IMR-90 (cell line): ENCODE measurements around the gene SNX27. TPM values are rescaled to one million over a fixed set of nuclear protein-coding genes. Genes with fewer than 3 reads are reported as not detected.

Experiments used
- ATAC-seq: fragments of 200-7000 bp; cut with Tn5 transposase; 2 replicates; pipeline ENCODE4 v1.9.1; 2020; ENCODE audit warnings: low read depth, mild to moderate bottlenecking, moderate library complexity
- BruUV-seq: library from RNA; stranded (reverse); fragments of 400-500 nt; replicated peaks from 2 replicates; lab custom pipeline; 2021; lab: Mats Ljungman, UMichigan
- CTCF ChIA-PET: fragments of 300-600 bp; formaldehyde crosslinking; extraction: SDS; loops from one replicate; lab custom pipeline; 2021; ENCODE audit warnings: antibody characterized with exemption; lab: Yijun Ruan, JAX
- POLR2A ChIA-PET: fragments of 300-600 bp; sonication (Branson Sonifier 250); formaldehyde crosslinking; loops from one replicate; lab custom pipeline; 2022; ENCODE audit warnings: antibody characterized with exemption; ENCODE audit not compliant: unreplicated experiment; lab: Charles Lee
- DNase-seq: peaks from one replicate; pipeline ENCODE4 v3.0.0; 2013
- H2AFZ ChIP-seq: replicated peaks from 2 replicates; pipeline ENCODE3; 2013; ENCODE audit warnings: low read length, mild to moderate bottlenecking; ENCODE audit not compliant: poor library complexity
- H2AK5ac ChIP-seq: 2 replicates; pipeline ENCODE4 v1.6.1; 2013; ENCODE audit warnings: low read depth, low read length, inconsistent platforms
- H2AK9ac ChIP-seq: replicated peaks from 2 replicates; pipeline ENCODE3; 2013; ENCODE audit warnings: mild to moderate bottlenecking, low read depth, low read length, moderate library complexity; ENCODE audit not compliant: poor library complexity
- H2BK120ac ChIP-seq: 2 replicates; pipeline ENCODE4 v1.6.1; 2013; ENCODE audit warnings: low read depth, low read length, inconsistent platforms
- H2BK15ac ChIP-seq: 3 replicates; pipeline ENCODE4 v1.6.1; 2013; ENCODE audit warnings: low read depth, low read length, inconsistent platforms
- H2BK20ac ChIP-seq: 2 replicates; pipeline ENCODE4 v1.6.1; 2013; ENCODE audit warnings: low read depth, mild to moderate bottlenecking, inconsistent platforms, low read length, moderate library complexity
- H2BK5ac ChIP-seq: 2 replicates; pipeline ENCODE4 v1.6.1; 2013; ENCODE audit warnings: mild to moderate bottlenecking, low read depth, low read length, inconsistent platforms; ENCODE audit not compliant: poor library complexity, severe bottlenecking
- H3K14ac ChIP-seq: replicated peaks from 2 replicates; pipeline ENCODE4 v1.6.1; 2013; ENCODE audit warnings: low read depth, low read length, inconsistent platforms
- H3K18ac ChIP-seq: 2 replicates; pipeline ENCODE4 v1.6.1; 2013; ENCODE audit warnings: low read depth, low read length, control low read depth
- H3K23ac ChIP-seq: 2 replicates; pipeline ENCODE4 v1.6.1; 2013; ENCODE audit warnings: low read depth, low read length, inconsistent platforms
- H3K27ac ChIP-seq: 2 replicates; pipeline ENCODE4 v1.5.1; 2013; ENCODE audit warnings: mild to moderate bottlenecking, control low read depth, low read length; ENCODE audit not compliant: insufficient read depth
- H3K27me3 ChIP-seq: 2 replicates; pipeline ENCODE4 v1.6.1; 2013; ENCODE audit warnings: low read length; ENCODE audit not compliant: control insufficient read depth, insufficient read depth
- H3K36me3 ChIP-seq: 2 replicates; pipeline ENCODE4 v1.6.1; 2013; ENCODE audit warnings: low read length, mixed read lengths; ENCODE audit not compliant: control insufficient read depth, insufficient read depth
- H3K4ac ChIP-seq: 2 replicates; pipeline ENCODE4 v1.6.1; 2013; ENCODE audit warnings: low read depth, low read length, inconsistent platforms
- H3K4me1 ChIP-seq: 2 replicates; pipeline ENCODE4 v1.6.1; 2013; ENCODE audit warnings: low read length, mixed read lengths; ENCODE audit not compliant: control insufficient read depth, insufficient read depth
- H3K4me2 ChIP-seq: 2 replicates; pipeline ENCODE4 v1.6.1; 2013; ENCODE audit warnings: low read depth, mild to moderate bottlenecking, control low read depth, low read length, moderate library complexity
- H3K4me3 ChIP-seq: 2 replicates; pipeline ENCODE4 v1.5.1; 2013; ENCODE audit warnings: low read depth, mild to moderate bottlenecking, control low read depth, low read length, moderate library complexity; ENCODE audit not compliant: insufficient read depth
- H3K56ac ChIP-seq: 2 replicates; pipeline ENCODE4 v1.6.1; 2013; ENCODE audit warnings: low read length, inconsistent platforms; ENCODE audit not compliant: insufficient read depth; ENCODE audit errors: extremely low read depth
- H3K79me1 ChIP-seq, 2 experiments: 2 replicates each; pipeline ENCODE4 v1.6.1; 2013; ENCODE audit warnings: low read length in 2 of 2, inconsistent platforms in 1 of 2, low read depth in 1 of 2
- H3K9ac ChIP-seq: 2 replicates; pipeline ENCODE4 v1.6.1; 2013; ENCODE audit warnings: low read depth, low read length, control low read depth
- H3K9me1 ChIP-seq: 2 replicates; pipeline ENCODE4 v1.6.1; 2013; ENCODE audit warnings: low read length, inconsistent platforms; ENCODE audit not compliant: insufficient read depth
- H3K9me3 ChIP-seq: 2 replicates; pipeline ENCODE4 v1.6.1; 2013; ENCODE audit warnings: low read length; ENCODE audit not compliant: control insufficient read depth, insufficient read depth
- H4K20me1 ChIP-seq: 2 replicates; pipeline ENCODE4 v1.6.1; 2013; ENCODE audit warnings: low read length, inconsistent platforms; ENCODE audit not compliant: insufficient read depth
- H4K5ac ChIP-seq: 2 replicates; pipeline ENCODE4 v1.6.1; 2013; ENCODE audit warnings: mild to moderate bottlenecking, low read depth, low read length, control low read depth
- H4K8ac ChIP-seq, 2 experiments: 2 replicates each; pipeline ENCODE4 v1.6.1; 2013; ENCODE audit warnings: low read depth in 2 of 2, low read length in 2 of 2, control low read depth in 1 of 2, inconsistent platforms in 1 of 2
- H4K91ac ChIP-seq: 2 replicates; pipeline ENCODE4 v1.6.1; 2013; ENCODE audit warnings: low read depth, low read length, inconsistent platforms; ENCODE audit not compliant: insufficient read depth
- CEBPB ChIP-seq: IDR thresholded peaks from 2 replicates; pipeline ENCODE4 v1.6.1; 2012; ENCODE audit warnings: low read depth, low read length, improper control_type of control experiment
- ELK1 ChIP-seq: fragments of 150-350 bp; IDR thresholded peaks from 2 replicates; pipeline ENCODE4 v1.6.1; 2016; ENCODE audit warnings: low read depth, mild to moderate bottlenecking, low read length, moderate library complexity, borderline replicate concordance
- FOS ChIP-seq: fragments of 150-350 bp; IDR thresholded peaks from 2 replicates; pipeline ENCODE4 v1.6.1; 2016; ENCODE audit warnings: low read depth, low read length
- MAFK ChIP-seq: IDR thresholded peaks from 2 replicates; pipeline ENCODE4 v1.6.1; 2012; ENCODE audit warnings: low read depth, low read length, improper control_type of control experiment
- dilution Hi-C: fragments of 300-500 bp; cut with HindIII; formaldehyde crosslinking; loops from one replicate; pipeline ENCODE4 v1.14.3; 2018; ENCODE audit warnings: low sequenced_read_pairs; ENCODE audit not compliant: unreplicated experiment
- in situ Hi-C: fragments of 300-500 bp; cut with MboI; formaldehyde crosslinking; loops from 3 replicates; pipeline ENCODE4 v1.14.3; 2019; ENCODE audit warnings: low sequenced_read_pairs, inconsistent platforms, mixed read lengths
- intact Hi-C: fragments of 100-400 bp; cut with micrococcal nuclease; formaldehyde crosslinking; loops from 2 replicates; pipeline ENCODE4 v1.10.0; 2022
- polyA plus RNA-seq, 3 experiments: library from polyadenylated mRNA; depleted of rRNA; stranded (reverse); fragments of >200 nt; gene quantifications; 2 replicates each; pipeline ENCODE4 v1.2.3, GENCODE V29; 2012; ENCODE audit warnings: low replicate concordance in 1 of 3
- total RNA-seq: library from RNA; depleted of rRNA; stranded (reverse); fragments of >200 nt; gene quantifications from 2 replicates; pipeline ENCODE4 v1.2.3, GENCODE V29; 2012

The SNX27 gene
- total and polyA plus RNA-seq, 2 of the 4 experiments (the other 2 are of a cell fraction), result 12.3 to 25.6 TPM

- Histone ChIP-seq H3K36me3 (no peaks in the 10 kb centered on the region), H4K20me1 (no peaks in the 10 kb centered on the region), H4K8ac (no peak overlapping the region), H2BK5ac (no peak overlapping the region), H2AFZ (no peak overlapping the region), H3K79me1 (peaks cover 0 to 3% of the 10 kb centered on the region in 2 experiments; a peak in 1 of 4 replicates), H2AK5ac (no peak overlapping the region), H3K27ac (no peak overlapping the region), H3K14ac (no peak overlapping the region), H3K4me1 (peaks cover 4% of the 10 kb centered on the region; the same call in 1 of the 2 replicates), H3K9me3 (no peaks in the 10 kb centered on the region), H3K23ac (peak overlapping the region; percentile 32; the same call in 1 of the 2 replicates), H3K4ac (no peak overlapping the region), H3K4me3 (no peak overlapping the region), H3K9me1 (peaks cover 7% of the 10 kb centered on the region; the same call in 1 of the 2 replicates), H3K56ac (no peak overlapping the region), H2BK120ac (no peak overlapping the region), H2BK15ac (no peak overlapping the region), H2BK20ac (no peak overlapping the region), H3K4me2 (no peak overlapping the region), H3K18ac (no peak overlapping the region), H3K27me3 (no peaks in the 10 kb centered on the region), H3K9ac (no peak overlapping the region), H4K5ac (no peak overlapping the region), H2AK9ac (no peak overlapping the region), H4K91ac (no peak overlapping the region)
- intact Hi-C loops (no loop called here), in situ Hi-C loops (no loop called here), dilution Hi-C loops (no loop called here)
- TF ChIP-seq CEBPB (peak; percentile 35; the same call in 1 of the 2 replicates), ELK1 (no peak), MAFK (no peak), FOS (no peak)
- BruUV-seq, result no TSS peak
- ChIA-PET CTCF (no interaction called here), POLR2A (no interaction called here)
- ATAC-seq (no peak), DNase-seq (peak; percentile 48)
Measured at GRCh38 chr1:151606384-151606783, 5.5 kb upstream of the SNX27 start.
